Psoas muscle (tissue), 8 donors: Measurements from ENCODE around the gene BTBD6. TPM values are rescaled to one million over a fixed set of nuclear protein-coding genes. Genes with fewer than 3 reads are reported as not detected.

Source experiments
- ATAC-seq, 4 donors: fragments of 200-7000 bp; cut with Tn5 transposase; one replicate each; pipeline ENCODE4 v1.9.1; 2020; ENCODE audit warnings: moderate library complexity in 3 of 4, mild to moderate bottlenecking in 2 of 4
- DNase-seq, 2 donors: peaks; one replicate each; pipeline ENCODE4 v3.0.0-alpha.2; 2020
- H3K27ac ChIP-seq: fragments of 200-600 bp; one replicate; pipeline ENCODE4 v1.8.0; 2022
- H3K27me3 ChIP-seq, 3 donors: fragments of 200-600 bp in 1 of 3; one replicate each; pipeline versions ENCODE4 v1.6.1 to v1.8.0; 2013 to 2022; ENCODE audit warnings: low read length in 2 of 3, mild to moderate bottlenecking in 2 of 3, moderate library complexity in 1 of 3; ENCODE audit not compliant: insufficient read depth in 3 of 3
- H3K36me3 ChIP-seq, 2 donors: fragments of 200-600 bp in 1 of 2; one replicate each; pipeline versions ENCODE4 v1.6.1 to v1.8.0; 2013 to 2022; ENCODE audit warnings: low read depth in 1 of 2, mild to moderate bottlenecking in 1 of 2, moderate library complexity in 1 of 2; ENCODE audit not compliant: insufficient read depth in 1 of 2
- H3K4me1 ChIP-seq: fragments of 200-600 bp; one replicate; pipeline ENCODE4 v1.8.0; 2022
- H3K4me3 ChIP-seq: fragments of 200-600 bp; one replicate; pipeline ENCODE4 v1.8.0; 2022; ENCODE audit warnings: mild to moderate bottlenecking
- H3K9me3 ChIP-seq: fragments of 200-600 bp; one replicate; pipeline ENCODE4 v1.8.0; 2022
- WGBS, 3 donors: extraction: QIAGEN DNeasy Blood & Tissue Kit; methylation state at CpG; one replicate each; pipeline versions ENCODE4 v1.1.6 to v1.1.7; 2013; 5-methylcytosine and 5-hydroxymethylcytosine counted together
- intact Hi-C, 2 donors: fragments of 100-400 bp; cut with DNase I; formaldehyde crosslinking; loops; one replicate each; pipeline versions ENCODE4 v1.11.0 to v1.14.2; 2022
- polyA plus RNA-seq, 3 donors: library from polyadenylated mRNA; stranded (reverse); fragments of 200-250 nt; gene quantifications; one replicate each; pipeline ENCODE4 v1.2.3, GENCODE V29; 2013
- total RNA-seq, 4 donors: library from RNA; stranded (reverse); fragmentation: NEBNext Ultra II Directional in 2 of 4; extraction: Animal tissue kit (Norgen Biotek cat#: 25700) in 2 of 4; gene quantifications; one replicate each; pipeline versions ENCODE4 v1.2.1 to v1.2.4, GENCODE V29; 2021 to 2023
- TF ChIP-seq, protein P1 (sequence below): fragments of 200-600 bp; IDR thresholded peaks from one replicate; pipeline ENCODE4 v1.8.0; 2022; ENCODE audit warnings: antibody characterized with exemption
- donor health status: healthy with polysubstance abuse.
- donor health status: DM: no; HTN: no; CAD: no; lungs with moderate emphysema.
- donor health status: Bipolar disorder and iron deficiency.
- donor health status: healthy.
- donor health status: DM: yes; HTN: yes; CAD: no.
- donor health status: DM: no; HTN: no; CAD: no.
- donor health status: DM: no; HTN: no; CAD: no.
- donor health status: DM: yes; HTN: yes; CAD: no.

The BTBD6 gene
- total and polyA plus RNA-seq, 7 donors, result 48.3 to 79.7 (median 72.2) TPM

GRCh38 chr14:105206873-105207272 lies 41.5 kb upstream of the BTBD6 start:
- no peaks in the 10 kb centered on the region for H3K27me3 ChIP-seq
- peaks cover 0 to 14% of the 10 kb centered on the region in 2 donors for H3K36me3 ChIP-seq
- ATAC-seq (no peak), DNase-seq (no peak)
- intact Hi-C loops, result no loop called here
- no peak overlapping the region for H3K4me3 ChIP-seq
- TF ChIP-seq, protein P1, sequence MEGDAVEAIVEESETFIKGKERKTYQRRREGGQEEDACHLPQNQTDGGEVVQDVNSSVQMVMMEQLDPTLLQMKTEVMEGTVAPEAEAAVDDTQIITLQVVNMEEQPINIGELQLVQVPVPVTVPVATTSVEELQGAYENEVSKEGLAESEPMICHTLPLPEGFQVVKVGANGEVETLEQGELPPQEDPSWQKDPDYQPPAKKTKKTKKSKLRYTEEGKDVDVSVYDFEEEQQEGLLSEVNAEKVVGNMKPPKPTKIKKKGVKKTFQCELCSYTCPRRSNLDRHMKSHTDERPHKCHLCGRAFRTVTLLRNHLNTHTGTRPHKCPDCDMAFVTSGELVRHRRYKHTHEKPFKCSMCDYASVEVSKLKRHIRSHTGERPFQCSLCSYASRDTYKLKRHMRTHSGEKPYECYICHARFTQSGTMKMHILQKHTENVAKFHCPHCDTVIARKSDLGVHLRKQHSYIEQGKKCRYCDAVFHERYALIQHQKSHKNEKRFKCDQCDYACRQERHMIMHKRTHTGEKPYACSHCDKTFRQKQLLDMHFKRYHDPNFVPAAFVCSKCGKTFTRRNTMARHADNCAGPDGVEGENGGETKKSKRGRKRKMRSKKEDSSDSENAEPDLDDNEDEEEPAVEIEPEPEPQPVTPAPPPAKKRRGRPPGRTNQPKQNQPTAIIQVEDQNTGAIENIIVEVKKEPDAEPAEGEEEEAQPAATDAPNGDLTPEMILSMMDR, result no peak
- H3K27ac ChIP-seq, result no peak overlapping the region
- peaks cover 21% of the 10 kb centered on the region for H3K4me1 ChIP-seq
- no peaks in the 10 kb centered on the region for H3K9me3 ChIP-seq
- WGBS, 3 donors, result 26 to 44% (median 30%) methylated on average over 4 to 5 of the region's 5 CpGs

DNA sequence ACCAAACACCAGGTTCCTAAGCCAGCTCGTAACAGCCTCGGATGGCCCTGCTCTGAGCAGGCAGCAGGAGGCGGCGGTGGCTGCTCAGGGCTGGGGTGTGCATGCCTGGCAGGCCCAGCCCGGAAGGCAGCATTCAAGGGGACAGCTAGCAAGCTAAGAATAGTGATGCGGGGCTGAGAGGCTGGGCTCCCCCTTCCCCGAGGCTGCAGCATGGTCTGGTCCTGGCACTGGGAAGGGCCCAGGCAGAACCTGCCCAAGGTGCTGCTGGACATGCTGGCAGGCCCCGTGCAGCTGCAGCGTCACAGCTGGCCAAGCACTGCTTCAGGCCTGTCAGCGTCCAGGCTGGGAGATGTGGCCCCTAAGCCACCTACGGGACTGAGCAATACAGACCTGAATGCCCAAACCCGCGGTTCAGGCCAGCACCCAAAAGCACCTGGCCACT lies 40.9 kb upstream of the BTBD6 start:
- 59 to 77% (median 65%) methylated on average over 12 to 13 of the region's 13 CpGs for WGBS, 3 donors
- TF ChIP-seq, protein P1, result no peak
- Histone ChIP-seq H3K4me3 (no peak overlapping the region), H3K4me1 (peaks cover 21% of the 10 kb centered on the region), H3K27ac (no peak overlapping the region), H3K27me3 (no peaks in the 10 kb centered on the region), H3K9me3 (no peaks in the 10 kb centered on the region), H3K36me3 (peaks cover 0 to 14% of the 10 kb centered on the region in 2 donors)
- no peak for DNase-seq
- intact Hi-C loops, result no loop called here
- no peak for ATAC-seq

DNA sequence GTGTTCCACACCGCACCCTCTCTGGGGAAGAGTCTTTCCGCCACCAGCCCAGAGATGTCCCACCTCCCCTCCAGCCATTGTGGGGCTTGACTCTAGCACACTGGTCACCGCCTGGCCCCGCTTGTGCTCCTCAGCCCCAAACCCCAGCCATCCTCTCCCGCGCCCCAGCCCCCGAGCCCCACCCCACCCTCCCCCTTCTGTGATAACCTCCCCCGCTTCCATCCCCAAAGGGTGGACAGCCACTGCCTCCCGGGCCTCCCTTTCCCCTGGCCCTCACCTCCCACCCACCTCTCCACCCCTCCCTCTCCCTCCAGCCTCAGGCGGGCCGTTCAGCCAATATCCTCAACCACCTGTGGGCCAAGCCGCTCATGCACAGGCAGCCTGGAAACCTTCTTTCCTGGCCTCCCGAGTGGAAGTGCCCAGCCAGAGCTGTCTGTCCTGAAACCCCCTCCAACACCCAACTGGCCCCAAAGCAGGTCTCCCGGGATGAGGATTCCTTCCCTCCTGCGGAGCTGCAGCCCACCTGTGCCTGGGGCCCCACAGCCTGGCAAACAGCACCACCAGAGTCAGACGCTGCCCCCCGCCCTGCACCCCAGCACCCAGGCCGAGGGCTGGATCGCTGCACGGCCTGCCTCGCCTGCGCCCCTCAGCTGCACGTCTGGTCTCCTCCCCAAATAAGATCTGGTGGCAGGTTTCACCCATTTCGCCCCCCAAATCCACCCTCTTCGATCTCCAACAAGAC lies 40.2 kb upstream of the BTBD6 start:
- ATAC-seq (no peak), DNase-seq (no peak)
- no peaks in the 10 kb centered on the region for H3K27me3 ChIP-seq
- peaks cover 0 to 14% of the 10 kb centered on the region in 2 donors for H3K36me3 ChIP-seq
- WGBS, 3 donors, result 92 to 94% (median 94%) methylated on average over 23 to 25 of the region's 25 CpGs
- intact Hi-C loops, result no loop called here
- H3K27ac ChIP-seq, result no peak overlapping the region
- no peak overlapping the region for H3K4me3 ChIP-seq
- peaks cover 21% of the 10 kb centered on the region for H3K4me1 ChIP-seq
- no peaks in the 10 kb centered on the region for H3K9me3 ChIP-seq
- TF ChIP-seq, protein P1, result no peak

GRCh38 chr14:105208738-105209075 lies 39.6 kb upstream of the BTBD6 start:
- Histone ChIP-seq H3K36me3 (peaks cover 0 to 14% of the 10 kb centered on the region in 2 donors), H3K27me3 (no peaks in the 10 kb centered on the region), H3K4me1 (peaks cover 24% of the 10 kb centered on the region), H3K27ac (no peak overlapping the region), H3K9me3 (no peaks in the 10 kb centered on the region), H3K4me3 (no peak overlapping the region)
- TF ChIP-seq, protein P1, result no peak
- WGBS, 3 donors, result 91 to 94% (median 91%) methylated on average over 11 to 12 of the region's 12 CpGs
- intact Hi-C loops, result no loop called here
- DNase-seq (no peak), ATAC-seq (no peak)

DNA sequence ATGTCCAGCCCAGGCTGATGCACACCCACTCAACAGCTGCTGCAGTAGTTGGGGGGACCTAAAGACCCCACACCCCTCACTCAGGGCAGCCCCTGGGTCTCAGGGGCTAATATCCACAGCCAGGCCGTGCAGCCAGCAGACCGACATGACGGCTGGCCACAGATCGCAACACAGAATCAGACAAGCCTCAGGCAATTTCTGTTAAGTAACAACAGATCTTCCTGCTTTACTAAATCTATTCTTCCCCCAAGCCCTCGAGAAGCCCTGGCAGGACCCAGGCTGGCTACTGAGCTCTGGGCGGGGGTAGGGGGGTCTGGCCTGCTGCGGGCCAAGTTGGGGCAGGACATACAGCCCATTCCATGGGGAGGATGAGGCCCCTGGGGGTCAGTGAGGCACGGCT lies 39.2 kb upstream of the BTBD6 start:
- DNase-seq (no peak), ATAC-seq (no peak)
- no peak overlapping the region for H3K27ac ChIP-seq
- H3K4me3 ChIP-seq, result no peak overlapping the region
- H3K4me1 ChIP-seq, result peaks cover 27% of the 10 kb centered on the region
- 94 to 96% (median 95%) methylated on average over 8 of the region's 8 CpGs for WGBS, 3 donors
- TF ChIP-seq, protein P1, result no peak
- no peaks in the 10 kb centered on the region for H3K9me3 ChIP-seq
- H3K27me3 ChIP-seq, result no peaks in the 10 kb centered on the region
- peaks cover 0 to 14% of the 10 kb centered on the region in 2 donors for H3K36me3 ChIP-seq
- intact Hi-C loops, result no loop called here
